ENCODE results near the gene RECK. TPM values are rescaled to one million over a fixed set of nuclear protein-coding genes. Genes with fewer than 3 reads are reported as not detected.

The RECK gene, protein sequence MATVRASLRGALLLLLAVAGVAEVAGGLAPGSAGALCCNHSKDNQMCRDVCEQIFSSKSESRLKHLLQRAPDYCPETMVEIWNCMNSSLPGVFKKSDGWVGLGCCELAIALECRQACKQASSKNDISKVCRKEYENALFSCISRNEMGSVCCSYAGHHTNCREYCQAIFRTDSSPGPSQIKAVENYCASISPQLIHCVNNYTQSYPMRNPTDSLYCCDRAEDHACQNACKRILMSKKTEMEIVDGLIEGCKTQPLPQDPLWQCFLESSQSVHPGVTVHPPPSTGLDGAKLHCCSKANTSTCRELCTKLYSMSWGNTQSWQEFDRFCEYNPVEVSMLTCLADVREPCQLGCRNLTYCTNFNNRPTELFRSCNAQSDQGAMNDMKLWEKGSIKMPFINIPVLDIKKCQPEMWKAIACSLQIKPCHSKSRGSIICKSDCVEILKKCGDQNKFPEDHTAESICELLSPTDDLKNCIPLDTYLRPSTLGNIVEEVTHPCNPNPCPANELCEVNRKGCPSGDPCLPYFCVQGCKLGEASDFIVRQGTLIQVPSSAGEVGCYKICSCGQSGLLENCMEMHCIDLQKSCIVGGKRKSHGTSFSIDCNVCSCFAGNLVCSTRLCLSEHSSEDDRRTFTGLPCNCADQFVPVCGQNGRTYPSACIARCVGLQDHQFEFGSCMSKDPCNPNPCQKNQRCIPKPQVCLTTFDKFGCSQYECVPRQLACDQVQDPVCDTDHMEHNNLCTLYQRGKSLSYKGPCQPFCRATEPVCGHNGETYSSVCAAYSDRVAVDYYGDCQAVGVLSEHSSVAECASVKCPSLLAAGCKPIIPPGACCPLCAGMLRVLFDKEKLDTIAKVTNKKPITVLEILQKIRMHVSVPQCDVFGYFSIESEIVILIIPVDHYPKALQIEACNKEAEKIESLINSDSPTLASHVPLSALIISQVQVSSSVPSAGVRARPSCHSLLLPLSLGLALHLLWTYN
- 29.9 and 42.3 TPM in 2 replicates for total RNA-seq

DNA sequence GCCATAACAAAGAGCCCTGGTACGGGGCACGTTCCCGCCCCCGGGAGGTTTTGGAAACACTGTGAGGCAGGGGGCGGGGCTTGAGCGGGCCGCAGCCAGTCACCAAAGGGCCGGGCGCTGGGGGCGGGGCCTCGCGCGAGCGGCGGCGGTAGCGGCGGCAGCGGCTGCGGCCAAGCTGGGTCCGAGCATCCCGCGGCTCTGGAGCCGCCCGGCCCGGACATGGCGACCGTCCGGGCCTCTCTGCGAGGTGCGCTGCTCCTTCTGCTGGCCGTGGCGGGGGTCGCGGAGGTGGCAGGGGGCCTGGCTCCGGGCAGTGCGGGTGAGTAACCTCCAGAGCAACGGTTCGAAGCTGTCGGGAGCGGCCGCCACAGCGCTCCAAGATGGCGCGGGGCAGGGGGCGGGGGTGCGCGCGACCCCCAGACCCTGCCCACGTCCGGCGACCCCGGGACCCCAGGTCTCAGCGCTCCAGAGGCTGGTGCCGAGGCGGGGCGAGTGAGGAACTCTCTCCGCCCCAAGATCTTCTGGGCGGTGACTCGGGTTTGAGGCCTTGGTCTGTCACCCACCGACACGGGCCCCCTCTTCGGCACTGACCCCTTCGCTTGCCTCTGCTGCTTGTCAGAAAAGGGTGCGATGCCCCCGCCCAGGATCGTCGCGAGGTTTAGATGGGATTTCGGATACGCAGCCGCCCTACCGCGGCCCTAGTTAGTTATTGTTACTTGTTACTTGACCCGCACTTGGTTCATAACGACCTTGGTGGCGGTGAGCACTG, at the start of gene RECK:
Gene RECK, plus strand, starts transcription at position 134 of the 769 bp plus-strand sequence. Its CDS starts 86 bp downstream, at position 220.

DNA sequence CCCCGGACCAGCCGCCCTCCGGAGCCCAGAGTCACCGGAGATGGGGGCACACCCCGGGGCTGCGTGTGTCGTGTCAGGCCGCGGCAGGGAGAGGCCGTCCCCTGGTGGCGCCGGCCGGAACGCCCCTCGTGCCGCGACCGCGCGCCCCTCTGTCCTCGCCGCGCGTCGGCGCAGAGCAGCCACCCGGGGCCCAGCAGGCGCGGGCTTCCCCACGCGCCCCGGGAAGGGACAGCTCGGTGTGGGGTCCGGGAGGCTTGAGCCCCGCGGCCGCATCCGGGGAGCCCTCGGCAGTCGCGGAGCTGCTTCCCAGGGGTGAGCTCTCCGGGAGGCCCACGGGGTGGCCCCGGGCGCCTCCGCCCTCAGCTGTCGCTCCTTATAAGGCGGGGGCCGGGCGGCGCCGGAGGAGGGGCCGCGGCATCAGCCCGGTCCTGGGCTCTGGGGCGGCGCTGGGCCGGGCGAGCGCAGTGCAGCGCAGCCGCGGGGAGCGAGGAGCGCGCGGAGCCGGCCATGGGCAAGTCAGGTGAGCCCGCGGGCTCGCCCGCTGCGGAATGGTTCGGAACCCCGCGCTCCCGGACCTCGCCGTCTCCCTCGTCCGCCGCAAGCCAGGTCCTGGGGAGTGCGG, 99.7 kb downstream of the RECK start, which contains the start of gene GLIPR2:
Gene GLIPR2, plus strand, starts transcription at position 462 of the 622 bp plus-strand sequence. Its CDS starts 46 bp downstream, at position 508.

DNA sequence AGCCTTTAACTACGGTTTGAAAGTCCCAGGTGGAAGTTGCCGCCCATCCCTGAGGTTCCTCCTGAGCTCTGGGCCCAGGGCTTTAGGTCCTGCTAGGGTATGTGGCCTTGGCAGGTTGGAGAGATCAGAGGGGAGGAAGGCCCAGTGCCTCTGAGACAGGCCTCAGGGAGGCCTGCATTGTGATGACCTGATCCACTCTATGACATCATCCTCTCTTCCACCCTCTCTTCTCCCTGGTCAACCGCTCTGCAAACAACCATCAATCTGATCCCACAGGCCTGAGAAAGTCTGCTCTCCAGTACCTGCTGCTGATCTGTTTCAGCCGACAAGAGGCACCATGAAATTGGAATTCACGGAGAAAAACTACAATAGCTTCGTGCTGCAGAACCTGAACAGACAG, 132.5 kb downstream of the RECK start, which contains the start of gene CCIN:
Gene CCIN, plus strand, starts transcription at position 223 of the 400 bp plus-strand sequence. Its CDS starts 115 bp downstream, at position 338.

Other genes starting within 250 kb of the RECK start
- 25.7 and 28.2 TPM in 2 replicates for gene NPR2, start 245.3 kb upstream of the RECK start, total RNA-seq
- gene SPAG8, start 224.7 kb upstream of the RECK start, total RNA-seq, result 1.5 and 1.6 TPM in 2 replicates
- gene HINT2, start 221.9 kb upstream of the RECK start, total RNA-seq, result 27.3 and 27.7 TPM in 2 replicates
- not detected in 2 replicates for gene FAM221B, start 208.2 kb upstream of the RECK start, total RNA-seq
- gene TMEM8B, start 207.7 kb upstream of the RECK start, total RNA-seq, result 2.4 and 2.7 TPM in 2 replicates
- gene OR13J1, start 166.5 kb upstream of the RECK start, total RNA-seq, result not detected in 2 replicates
- 0.16 and 0.17 TPM in 2 replicates for gene HRCT1, start 130.7 kb upstream of the RECK start, total RNA-seq
- gene SPAAR, start 127.4 kb upstream of the RECK start, total RNA-seq, result under 0.01 and 0.17 TPM in 2 replicates
- not detected in 2 replicates for gene OR2S2, start 78.8 kb upstream of the RECK start, total RNA-seq
- 53.1 and 101 TPM in 2 replicates for gene GLIPR2, start 99.8 kb downstream of the RECK start, total RNA-seq
- gene CCIN, start 132.5 kb downstream of the RECK start, total RNA-seq, result 0.79 and 2.8 TPM in 2 replicates
- 270 and 310 TPM in 2 replicates for gene CLTA, start 154.0 kb downstream of the RECK start, total RNA-seq
- gene GNE, start 221.5 kb downstream of the RECK start, total RNA-seq, result 15.1 and 26.1 TPM in 2 replicates